HL-60/S4 treated with phorbol 12-myristate 13-acetate at 8.2 ng/mL for 4 days and 3 days (cell line): Measurements from ENCODE around the gene RPS16.

ENCODE experiments used
- in situ Hi-C: fragments of 300-500 bp; cut with MboI; formaldehyde crosslinking; loops from 2 replicates; pipeline ENCODE4 v1.15.0; 2022; ENCODE audit warnings: low sequenced_read_pairs

RPS16 gene

DNA sequence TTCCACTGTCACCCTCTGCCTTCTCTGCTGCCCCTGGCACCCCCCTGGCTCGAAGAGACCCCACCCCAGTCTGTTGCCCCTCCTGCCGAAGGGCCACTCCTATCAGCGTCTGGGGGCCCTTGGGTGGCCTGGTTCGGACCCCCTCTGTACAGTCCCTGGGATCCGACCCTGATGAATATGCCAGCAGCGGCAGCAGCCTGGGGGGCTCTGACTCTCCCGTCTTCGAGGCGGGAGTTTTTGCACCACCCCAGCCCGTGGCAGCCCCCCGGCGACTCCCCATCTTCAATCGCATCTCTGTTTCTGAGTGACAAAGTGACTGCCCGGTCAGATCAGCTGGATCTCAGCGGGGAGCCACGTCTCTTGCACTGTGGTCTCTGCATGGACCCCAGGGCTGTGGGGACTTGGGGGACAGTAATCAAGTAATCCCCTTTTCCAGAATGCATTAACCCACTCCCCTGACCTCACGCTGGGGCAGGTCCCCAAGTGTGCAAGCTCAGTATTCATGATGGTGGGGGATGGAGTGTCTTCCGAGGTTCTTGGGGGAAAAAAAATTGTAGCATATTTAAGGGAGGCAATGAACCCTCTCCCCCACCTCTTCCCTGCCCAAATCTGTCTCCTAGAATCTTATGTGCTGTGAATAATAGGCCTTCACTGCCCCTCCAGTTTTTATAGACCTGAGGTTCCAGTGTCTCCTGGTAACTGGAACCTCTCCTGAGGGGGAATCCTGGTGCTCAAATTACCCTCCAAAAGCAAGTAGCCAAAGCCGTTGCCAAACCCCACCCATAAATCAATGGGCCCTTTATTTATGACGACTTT is 27.1 kb downstream of the RPS16 start:
- in situ Hi-C loops, result no loop called here

DNA sequence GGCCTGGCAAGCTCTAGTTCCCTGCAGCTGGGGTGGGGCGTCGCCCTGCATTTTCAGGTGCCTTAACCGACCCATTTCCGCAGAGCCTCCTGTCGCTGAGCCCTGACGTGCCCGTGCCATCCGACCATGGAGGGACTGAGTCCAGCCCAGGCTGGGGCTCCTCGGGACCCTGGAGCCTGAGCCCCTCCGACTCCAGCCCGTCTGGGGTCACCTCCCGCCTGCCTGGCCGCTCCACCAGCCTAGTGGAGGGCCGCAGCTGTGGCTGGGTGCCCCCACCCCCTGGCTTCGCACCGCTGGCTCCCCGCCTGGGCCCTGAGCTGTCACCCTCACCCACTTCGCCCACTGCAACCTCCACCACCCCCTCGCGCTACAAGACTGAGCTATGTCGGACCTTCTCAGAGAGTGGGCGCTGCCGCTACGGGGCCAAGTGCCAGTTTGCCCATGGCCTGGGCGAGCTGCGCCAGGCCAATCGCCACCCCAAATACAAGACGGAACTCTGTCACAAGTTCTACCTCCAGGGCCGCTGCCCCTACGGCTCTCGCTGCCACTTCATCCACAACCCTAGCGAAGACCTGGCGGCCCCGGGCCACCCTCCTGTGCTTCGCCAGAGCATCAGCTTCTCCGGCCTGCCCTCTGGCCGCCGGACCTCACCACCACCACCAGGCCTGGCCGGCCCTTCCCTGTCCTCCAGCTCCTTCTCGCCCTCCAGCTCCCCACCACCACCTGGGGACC is 27.9 kb downstream of the RPS16 start:
- in situ Hi-C loops, result no loop called here

- in situ Hi-C loops, result no loop called here
Measured at GRCh38 chr19:39407410-39407659, 28.4 kb downstream of the RPS16 start.

DNA sequence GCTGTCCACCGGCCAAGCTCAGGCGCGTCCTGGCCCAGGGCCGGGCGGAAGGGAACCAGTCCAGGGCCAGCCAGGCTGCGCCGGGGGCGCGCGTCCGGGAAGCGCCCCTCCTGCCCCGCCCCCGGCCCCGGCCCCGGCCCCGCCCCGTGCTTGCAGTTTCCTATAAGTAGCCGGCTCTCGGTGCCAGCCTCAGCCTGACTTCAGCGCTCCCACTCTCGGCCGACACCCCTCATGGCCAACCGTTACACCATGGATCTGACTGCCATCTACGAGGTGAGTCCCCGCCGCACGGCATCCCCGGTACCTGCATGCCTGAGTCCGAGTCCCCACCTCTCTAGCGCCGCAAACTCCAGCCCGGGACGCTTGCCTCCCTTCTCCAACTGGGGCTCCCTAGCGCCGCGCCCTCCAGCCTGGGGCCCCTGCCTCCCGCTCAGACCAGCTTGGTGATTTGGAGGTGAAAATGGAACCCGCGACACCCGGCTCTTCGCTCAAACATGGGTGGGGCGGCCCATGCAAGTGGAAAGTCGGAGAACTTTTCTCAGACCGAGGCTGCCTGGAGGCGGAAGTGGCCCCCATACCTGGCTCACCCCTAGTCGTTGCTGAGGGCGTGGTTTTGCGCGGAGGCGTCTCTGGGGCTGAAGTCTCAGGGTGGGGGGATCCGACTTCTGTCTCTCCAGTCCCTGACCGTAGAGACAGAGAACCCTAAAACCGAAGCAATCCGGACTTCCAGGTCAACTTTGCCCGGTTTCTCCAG is 28.9 kb downstream of the RPS16 start, which contains the start of gene ZFP36:
TSS of gene ZFP36 (plus strand) at position 192 of the 754 bp plus-strand sequence. CDS start at position 250, 58 bp downstream.
- in situ Hi-C loops, result no loop called here

GRCh38 chr19:39405958-39406655 is 29.6 kb downstream of the RPS16 start:
- in situ Hi-C loops, result no loop called here

GRCh38 chr19:39405261-39405957 is 30.3 kb downstream of the RPS16 start:
- in situ Hi-C loops, result no loop called here

DNA sequence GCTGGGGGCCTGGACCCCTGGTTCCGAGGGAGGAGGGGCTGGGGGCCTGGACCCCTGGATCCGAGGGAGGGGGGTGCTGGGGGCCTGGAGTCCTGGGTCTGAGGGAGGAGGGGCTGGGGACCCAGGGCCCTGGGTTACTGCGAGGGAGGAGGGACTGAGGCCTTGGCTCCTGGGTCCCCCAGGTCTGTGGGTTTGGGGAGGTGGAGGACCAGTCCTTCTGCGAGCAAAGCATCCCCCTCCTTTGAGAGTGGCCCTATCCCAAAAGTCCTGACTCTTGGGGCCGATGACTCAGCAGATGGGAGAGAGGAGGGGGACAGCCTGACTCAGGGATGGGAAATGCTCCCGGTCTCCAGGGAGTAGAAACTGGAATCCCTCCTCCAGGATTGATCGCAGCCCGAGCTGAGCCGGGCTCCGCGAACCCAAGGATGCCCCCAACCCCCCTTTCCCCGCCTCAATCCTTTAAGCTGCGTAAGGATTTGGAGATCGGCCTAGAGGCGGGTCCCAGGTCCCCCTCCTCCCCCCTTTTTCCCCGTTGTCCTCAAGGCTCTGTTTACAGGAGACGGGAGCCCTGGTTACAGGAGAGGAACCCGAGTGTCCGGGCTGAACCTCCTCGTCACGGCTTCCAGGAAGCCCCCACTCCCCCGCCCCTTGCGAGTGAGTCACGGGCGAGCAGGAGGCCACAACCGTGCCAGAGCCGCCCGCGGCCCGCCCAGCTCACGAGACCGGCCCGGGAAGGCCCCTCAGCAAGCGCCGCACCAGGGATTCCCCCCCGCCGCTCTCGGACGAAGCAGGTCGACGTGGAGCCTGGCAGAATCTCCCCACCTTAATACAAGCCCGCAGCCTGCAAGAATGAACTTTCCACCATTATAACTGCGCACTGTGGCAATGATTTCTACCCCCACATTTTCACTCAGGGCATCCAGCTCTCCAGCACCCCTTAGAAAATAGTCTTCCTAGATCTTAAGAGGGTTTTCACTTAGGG is 32.1 kb downstream of the RPS16 start:
- in situ Hi-C loops, result no loop called here

GRCh38 chr19:39402346-39403300 is 33.1 kb downstream of the RPS16 start:
- in situ Hi-C loops, result no loop called here

DNA sequence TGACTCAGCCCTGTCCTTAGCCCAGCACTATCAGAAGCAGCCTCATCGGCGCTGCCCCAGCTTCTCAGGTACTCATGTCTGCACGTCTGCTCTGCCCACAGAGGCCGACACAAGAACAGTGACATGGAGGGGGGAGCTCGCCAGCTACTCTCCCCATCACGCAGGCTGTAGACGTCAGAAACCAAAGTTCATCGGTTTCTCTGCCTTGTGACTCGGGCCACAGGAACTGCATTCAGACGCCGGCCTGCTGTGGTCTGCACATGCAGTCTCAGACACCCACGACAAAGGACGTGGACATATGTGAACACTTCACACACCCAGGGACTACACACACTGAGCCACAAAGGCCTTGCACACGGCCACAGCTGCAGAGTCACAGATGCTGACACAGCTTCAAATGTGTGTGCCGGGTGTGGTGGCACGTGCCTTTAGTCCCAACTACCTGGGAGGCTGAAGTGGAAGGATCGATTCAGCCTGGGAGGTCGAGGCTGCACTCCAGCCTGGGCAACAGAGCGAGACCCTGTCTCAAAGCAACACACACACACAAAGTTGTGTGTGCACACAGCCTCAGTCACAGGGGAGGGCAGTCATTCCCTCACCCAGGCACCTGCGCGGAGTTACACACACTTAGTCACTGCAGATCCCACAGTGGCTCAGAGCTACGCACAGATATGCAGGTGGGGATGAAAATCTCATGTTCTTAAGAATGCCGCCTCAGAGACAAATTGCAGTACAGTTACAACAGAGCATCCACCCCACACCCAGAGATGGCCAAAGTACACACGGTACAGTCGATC is 34.0 kb downstream of the RPS16 start:
- in situ Hi-C loops, result no loop called here

- in situ Hi-C loops, result no loop called here
Measured at GRCh38 chr19:39401070-39401548, 34.6 kb downstream of the RPS16 start.

DNA sequence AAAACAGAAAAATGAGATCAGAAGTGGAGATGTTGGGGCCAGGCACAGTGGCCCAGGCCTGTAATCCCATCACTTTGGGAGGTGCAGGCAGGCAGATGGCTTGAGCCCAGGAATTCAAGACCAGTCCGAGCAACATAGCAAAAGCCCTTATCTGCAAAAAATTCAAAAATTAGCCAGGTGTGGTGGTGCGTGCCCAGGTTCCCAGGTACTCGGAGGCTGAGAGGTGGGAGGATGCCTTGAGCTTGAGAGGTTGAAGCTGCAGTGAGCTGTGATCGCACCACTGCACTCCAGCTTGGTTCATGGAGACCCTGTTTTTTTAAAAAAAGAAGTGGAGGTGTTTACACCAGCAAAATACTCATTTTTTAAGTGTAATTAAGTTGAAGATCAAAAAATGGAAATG is 35.7 kb downstream of the RPS16 start:
- in situ Hi-C loops, result no loop called here

DNA sequence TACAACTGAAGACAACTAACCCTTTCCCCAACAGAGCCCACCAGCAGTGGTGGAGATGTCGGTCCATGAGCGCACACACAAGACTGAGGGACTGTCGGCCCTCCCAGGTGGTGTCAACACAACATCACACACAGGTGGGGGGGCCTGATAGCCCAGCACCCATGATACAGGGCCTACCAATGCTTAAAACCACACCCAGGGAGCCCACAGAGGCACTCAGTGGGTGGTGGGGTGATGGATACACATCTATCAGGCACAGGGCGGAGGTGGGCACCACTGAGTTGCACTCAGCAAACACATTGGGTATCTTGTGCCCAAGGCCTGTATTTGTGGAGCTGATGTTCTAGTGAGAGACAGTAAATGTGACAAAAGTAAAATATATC is 36.1 kb downstream of the RPS16 start:
- in situ Hi-C loops, result no loop called here

DNA sequence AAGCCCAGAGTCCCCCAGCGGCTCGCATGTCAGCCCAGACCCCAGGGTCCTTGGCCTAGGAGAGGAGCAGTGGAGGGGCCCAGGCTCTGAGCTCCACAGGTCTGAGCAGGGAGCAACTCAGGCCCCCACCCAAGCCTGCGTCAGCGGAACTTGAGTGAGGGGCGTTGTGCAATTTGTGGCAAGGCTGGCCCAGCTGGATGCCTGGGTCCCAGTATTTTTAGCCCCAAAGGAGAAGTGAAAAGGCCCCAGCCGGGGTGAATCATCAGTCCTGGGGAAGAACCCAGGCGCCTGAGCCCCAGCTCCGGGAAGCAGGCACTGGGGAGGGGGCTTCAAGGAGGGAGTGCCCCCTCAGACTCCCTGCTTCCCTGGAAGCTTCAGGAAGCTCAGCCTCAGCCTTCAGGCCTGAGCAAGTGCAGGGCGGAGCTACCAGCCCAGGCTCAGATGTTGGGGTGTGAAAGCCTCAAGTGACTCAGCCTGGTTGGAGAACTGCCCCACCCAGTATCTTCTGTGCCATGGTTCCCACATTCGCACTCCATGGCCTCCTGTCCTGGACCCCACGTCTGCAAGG is 37.4 kb downstream of the RPS16 start:
- in situ Hi-C loops, result no loop called here

DNA sequence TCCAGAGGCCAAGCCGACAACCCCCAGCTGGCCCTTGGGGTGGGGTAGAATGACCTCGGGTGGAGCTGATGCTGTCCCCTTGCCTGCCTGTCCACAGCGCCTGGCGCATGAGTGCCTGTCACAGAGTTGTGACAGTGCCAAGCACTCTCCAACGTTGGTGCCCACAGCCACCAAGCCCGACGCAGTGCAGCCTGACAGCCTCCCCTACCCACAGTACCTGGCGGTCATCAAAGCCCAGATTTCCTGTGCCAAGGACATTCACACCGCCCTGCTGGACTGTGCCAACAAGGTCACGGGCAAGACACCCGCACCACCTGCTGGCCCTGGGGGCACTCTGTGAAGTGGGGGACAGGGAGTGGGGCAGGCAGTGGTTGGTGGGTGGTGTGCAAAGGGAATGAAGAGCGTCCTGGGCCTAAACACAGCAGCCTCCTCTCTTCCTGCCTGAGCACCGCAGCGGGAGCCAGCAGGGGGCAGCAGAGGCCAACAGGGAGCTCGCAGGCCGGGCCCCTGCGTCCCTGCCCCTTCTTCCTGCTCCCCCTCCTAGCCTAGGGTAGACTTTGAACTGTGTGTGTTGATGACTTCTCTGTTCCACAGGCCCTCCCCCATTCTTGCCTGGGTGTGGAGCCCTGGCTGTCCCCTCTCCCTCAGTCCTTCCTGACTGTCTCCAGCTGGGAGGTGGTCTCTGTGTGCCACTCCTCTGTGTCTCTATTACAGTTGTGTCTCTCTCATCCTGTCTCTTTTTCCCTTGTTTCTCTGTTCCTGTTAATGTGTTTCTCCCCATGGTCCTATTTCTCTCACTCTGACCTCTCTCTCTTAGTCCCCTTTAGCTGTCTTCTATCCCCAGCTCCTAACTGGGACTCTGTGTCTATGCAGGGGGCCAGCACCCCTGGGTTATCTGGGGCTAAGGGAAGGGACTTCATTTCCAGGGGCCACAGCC is 38.1 kb downstream of the RPS16 start:
- in situ Hi-C loops, result no loop called here

- in situ Hi-C loops, result no loop called here
Measured at GRCh38 chr19:39390751-39391437, 44.9 kb downstream of the RPS16 start, which contains the start of the genes MED29 and PAF1. Gene MED29, plus strand, starts transcription at chr19:39391378. Its CDS starts 45 bp downstream, at chr19:39391423. Gene PAF1, minus strand, starts transcription at chr19:39391106. Its CDS starts 242 bp downstream, at chr19:39390864.
